ENCODE data around the gene CCR8.

Gene CCR8

GRCh38 chr3:39279745-39280517 is 49.6 kb upstream of the CCR8 start, which contains the start of gene CX3CR1:
CX3CR1 (minus strand) TSS chr3:39280036; CDS start chr3:39266509, 13,527 bp downstream.
- Histone ChIP-seq H3K4me3 (ENCODE audit: low read depth, low read length) (no peak within 1 kb of the TSS), H3K36me3 (ENCODE audit: control insufficient read depth in 2 of 2, insufficient read depth in 1 of 2, low read length in 2 of 2) (no peaks in the 10 kb centered on the region), H3K9me3 (ENCODE audit: control insufficient read depth, insufficient read depth, low read depth, low read length) (no peaks in the 10 kb centered on the region), H3K27ac (ENCODE audit: extremely low read depth, low read depth, low read length) (no peak within 1 kb of the TSS), H3K4me1 (ENCODE audit: control insufficient read depth, insufficient read depth, low read length) (no peaks in the 10 kb centered on the region)
- POLR2A ChIA-PET, result no interaction called here
- CTCF ChIA-PET, result interaction anchor here (0.7 to 8.3 kb wide), 4 partner anchors 10 to 287 kb away, joined by 3 to 69 read pairs (median 6); no protein-coding TSS in a partner anchor
- TF ChIP-seq KLF7 (tag by site-specific recombination; IDR thresholded peaks at IDR 0.05; ENCODE audit: borderline replicate concordance) (no peak), ZNF211 (tag by site-specific recombination; IDR thresholded peaks at IDR 0.05; ENCODE audit: low read depth) (no peak), ZNF214 (tag by site-specific recombination; IDR thresholded peaks at IDR 0.05; ENCODE audit: borderline replicate concordance) (no peak), ZNF792 (tag by site-specific recombination; IDR thresholded peaks at IDR 0.05) (no peak), ZNF302 (tag by site-specific recombination; IDR thresholded peaks at IDR 0.05; ENCODE audit: low read depth) (no peak), KLF9 (tag by site-specific recombination; IDR thresholded peaks at IDR 0.05; ENCODE audit: low read depth) (no peak), ZBTB17 (tag by site-specific recombination; IDR thresholded peaks at IDR 0.05) (no peak), ZNF513 (tag by site-specific recombination; IDR thresholded peaks at IDR 0.05) (no peak), ZNF221 (tag by site-specific recombination; IDR thresholded peaks at IDR 0.05; ENCODE audit: borderline replicate concordance) (no peak), ZNF423 (tag by site-specific recombination; IDR thresholded peaks at IDR 0.05) (no peak), ATF2 (tag by site-specific recombination; IDR thresholded peaks at IDR 0.05; ENCODE audit: low read depth) (no peak), KLF17 (tag by site-specific recombination; IDR thresholded peaks at IDR 0.05) (no peak), GLIS2 (tag by site-specific recombination; IDR thresholded peaks at IDR 0.05) (no peak), ZNF280C (tag by site-specific recombination; IDR thresholded peaks at IDR 0.05) (no peak), ZNF266 (tag by site-specific recombination; IDR thresholded peaks at IDR 0.05; ENCODE audit: low read depth) (no peak), ZBTB49 (tag by site-specific recombination; IDR thresholded peaks at IDR 0.05; ENCODE audit: low read depth) (no peak)

Measured in HEK293 (cell line).